Stimulated activated naive B cell treated with anti-CD40 and anti-IgM and Interleukin-4, amounts not matched to agents 10 μg/mL and 1 μg/mL and 100 μg/mL, for 72 hours (primary cell): ENCODE measurements around the gene OR51E2.
"Not testable (repeated sequence)": the region's sequence is repeated elsewhere in the genome, so short reads cannot be mapped to it uniquely, and the experiment has no call there.

Experiments used
- ATAC-seq, 2 donors: fragments of 150-1000 bp; cut with Tn5 transposase; replicated peaks; 2 replicates each; pipeline ENCODE4 v1.10.0; 2021; ENCODE audit warnings: moderate library complexity in 1 of 2
- DNase-seq: peaks from one replicate; pipeline ENCODE4 v3.0.0; 2021
- H3K27ac Mint-ChIP-seq: one replicate; pipeline ENCODE4 v1.8.0; 2022; ENCODE audit warnings: mild to moderate bottlenecking, mixed read lengths
- H3K27me3 Mint-ChIP-seq, 2 donors: one replicate each; pipeline ENCODE4 v1.8.0; 2022; ENCODE audit warnings: mixed read lengths in 2 of 2
- H3K36me3 Mint-ChIP-seq, 2 donors: one replicate each; pipeline ENCODE4 v1.8.0; 2022; ENCODE audit warnings: mixed read lengths in 2 of 2, mild to moderate bottlenecking in 1 of 2
- H3K4me1 Mint-ChIP-seq, 2 donors: one replicate each; pipeline ENCODE4 v1.8.0; 2022; ENCODE audit warnings: mixed read lengths in 2 of 2, mild to moderate bottlenecking in 1 of 2
- H3K4me3 Mint-ChIP-seq, 2 donors: one replicate each; pipeline ENCODE4 v1.8.0; 2022; ENCODE audit warnings: mild to moderate bottlenecking in 2 of 2, mixed read lengths in 2 of 2, moderate library complexity in 1 of 2
- H3K9me3 Mint-ChIP-seq, 2 donors: one replicate each; pipeline ENCODE4 v1.8.0; 2022; ENCODE audit warnings: mixed read lengths in 2 of 2, mild to moderate bottlenecking in 1 of 2

The OR51E2 gene, protein sequence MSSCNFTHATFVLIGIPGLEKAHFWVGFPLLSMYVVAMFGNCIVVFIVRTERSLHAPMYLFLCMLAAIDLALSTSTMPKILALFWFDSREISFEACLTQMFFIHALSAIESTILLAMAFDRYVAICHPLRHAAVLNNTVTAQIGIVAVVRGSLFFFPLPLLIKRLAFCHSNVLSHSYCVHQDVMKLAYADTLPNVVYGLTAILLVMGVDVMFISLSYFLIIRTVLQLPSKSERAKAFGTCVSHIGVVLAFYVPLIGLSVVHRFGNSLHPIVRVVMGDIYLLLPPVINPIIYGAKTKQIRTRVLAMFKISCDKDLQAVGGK

GRCh38 chr11:4697585-4697984 is at the start of gene OR51E2:
TSS of gene OR51E2 (minus strand) at chr11:4697853. CDS start at chr11:4682711, 15,142 bp downstream.
- DNase-seq = no peak
- H3K27ac Mint-ChIP-seq = no peak within 1 kb of the TSS
- peaks cover 0 to 5% of the 10 kb centered on the region in 2 donors for H3K27me3 Mint-ChIP-seq
- H3K4me3 Mint-ChIP-seq = no peak within 1 kb of the TSS
- no peak for ATAC-seq
- H3K36me3 Mint-ChIP-seq = no peaks in the 10 kb centered on the region
- no peaks in the 10 kb centered on the region for H3K9me3 Mint-ChIP-seq
- no peaks in the 10 kb centered on the region for H3K4me1 Mint-ChIP-seq

- Mint-ChIP-seq H3K27ac (no peak overlapping the region), H3K27me3 (peaks cover 9 to 22% of the 10 kb centered on the region in 2 donors), H3K4me1 (no peaks in the 10 kb centered on the region), H3K9me3 (no peaks in the 10 kb centered on the region), H3K4me3 (no peak overlapping the region), H3K36me3 (no peaks in the 10 kb centered on the region)
- no peak for DNase-seq
- ATAC-seq = no peak
These were observed 43.1 kb upstream of the OR51E2 start for GRCh38 chr11:4740735-4741134.

DNA sequence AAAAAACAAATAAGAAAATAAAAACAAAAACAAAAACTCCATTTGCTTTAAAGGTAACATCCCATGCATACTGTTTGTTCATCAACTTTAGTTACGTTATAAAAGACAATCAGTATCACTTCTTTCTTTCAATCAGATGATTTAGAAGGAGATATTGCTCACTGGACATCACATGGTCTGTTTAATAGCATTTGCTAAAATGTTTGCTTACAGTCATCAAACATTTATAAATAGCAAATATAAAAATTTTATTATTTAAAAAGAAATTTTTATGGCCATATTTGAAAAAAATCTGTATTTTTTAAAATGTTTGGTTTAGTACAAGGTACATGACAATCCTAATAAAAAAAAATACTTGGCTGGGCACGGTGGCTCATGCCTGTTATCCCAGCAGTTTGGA is 29.5 kb upstream of the OR51E2 start:
- DNase-seq = no peak
- no peaks in the 10 kb centered on the region for H3K36me3 Mint-ChIP-seq
- no peak for ATAC-seq
- no peaks in the 10 kb centered on the region for H3K4me1 Mint-ChIP-seq
- H3K27ac Mint-ChIP-seq = no peak overlapping the region
- peaks cover 0 to 6% of the 10 kb centered on the region in 2 donors for H3K27me3 Mint-ChIP-seq
- no peaks in the 10 kb centered on the region for H3K9me3 Mint-ChIP-seq
- H3K4me3 Mint-ChIP-seq = no peak overlapping the region

- DNase-seq, ATAC-seq, H3K4me1 Mint-ChIP-seq, H3K27ac Mint-ChIP-seq, H3K36me3 Mint-ChIP-seq, H3K4me3 Mint-ChIP-seq, H3K9me3 Mint-ChIP-seq: not testable (repeated sequence)
- peaks cover 11% of the 10 kb centered on the region in 2 donors for H3K27me3 Mint-ChIP-seq
These were observed 25.2 kb upstream of the OR51E2 start for GRCh38 chr11:4722616-4723534.

DNA sequence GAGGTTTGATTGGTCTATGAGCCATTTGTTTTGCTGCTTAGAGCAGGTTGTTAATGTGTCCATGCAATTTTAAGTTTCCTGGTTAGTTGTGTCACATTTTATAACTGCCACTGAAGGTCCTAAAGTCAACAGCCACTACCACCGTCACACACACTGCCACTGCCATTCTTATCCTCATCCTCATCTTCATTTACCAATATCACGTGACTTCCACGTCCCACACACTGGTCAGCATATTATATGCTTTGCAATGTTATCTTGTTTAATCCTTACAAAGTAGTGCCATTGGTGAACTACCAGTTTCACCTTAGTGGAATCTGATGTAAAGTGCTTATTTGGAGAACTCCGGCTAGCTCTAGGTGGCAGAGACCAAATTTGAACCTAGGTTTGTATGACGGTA is 16.6 kb upstream of the OR51E2 start:
- Mint-ChIP-seq H3K27ac (no peak overlapping the region), H3K4me3 (no peak overlapping the region), H3K36me3 (no peaks in the 10 kb centered on the region), H3K27me3 (peaks cover 5 to 17% of the 10 kb centered on the region in 2 donors), H3K4me1 (no peaks in the 10 kb centered on the region), H3K9me3 (no peaks in the 10 kb centered on the region)
- DNase-seq (no peak), ATAC-seq (no peak)

- ATAC-seq = no peak
- Mint-ChIP-seq H3K27me3 (peaks cover 0 to 12% of the 10 kb centered on the region in 2 donors), H3K27ac (no peak overlapping the region), H3K4me1 (no peaks in the 10 kb centered on the region), H3K9me3 (no peaks in the 10 kb centered on the region), H3K4me3 (no peak overlapping the region), H3K36me3 (no peaks in the 10 kb centered on the region)
- DNase-seq = no peak
These were observed 15.6 kb upstream of the OR51E2 start for GRCh38 chr11:4713241-4713640.

GRCh38 chr11:4704790-4705334 is 7.2 kb upstream of the OR51E2 start:
- Mint-ChIP-seq H3K9me3 (no peaks in the 10 kb centered on the region), H3K4me1 (no peaks in the 10 kb centered on the region)

GRCh38 chr11:4704054-4704789 is 6.6 kb upstream of the OR51E2 start, which contains the start of gene MMP26:
TSS of gene MMP26 (plus strand) at chr11:4704784.
- H3K27ac Mint-ChIP-seq = no peak within 1 kb of the TSS
- DNase-seq = no peak
- no peaks in the 10 kb centered on the region for H3K4me1 Mint-ChIP-seq
- H3K27me3 Mint-ChIP-seq = peaks cover 0 to 4% of the 10 kb centered on the region in 2 donors
- ATAC-seq = no peak
- no peaks in the 10 kb centered on the region for H3K9me3 Mint-ChIP-seq
- H3K36me3 Mint-ChIP-seq = no peaks in the 10 kb centered on the region
- no peak within 1 kb of the TSS for H3K4me3 Mint-ChIP-seq

More at GRCh38 chr11:4704790-4705334, 7.2 kb upstream of the OR51E2 start:
- Mint-ChIP-seq H3K36me3 (no peaks in the 10 kb centered on the region), H3K4me3 (no peak overlapping the region), H3K27me3 (peaks cover 0 to 9% of the 10 kb centered on the region in 2 donors), H3K27ac (no peak overlapping the region)
- DNase-seq (no peak), ATAC-seq (no peak)

DNA sequence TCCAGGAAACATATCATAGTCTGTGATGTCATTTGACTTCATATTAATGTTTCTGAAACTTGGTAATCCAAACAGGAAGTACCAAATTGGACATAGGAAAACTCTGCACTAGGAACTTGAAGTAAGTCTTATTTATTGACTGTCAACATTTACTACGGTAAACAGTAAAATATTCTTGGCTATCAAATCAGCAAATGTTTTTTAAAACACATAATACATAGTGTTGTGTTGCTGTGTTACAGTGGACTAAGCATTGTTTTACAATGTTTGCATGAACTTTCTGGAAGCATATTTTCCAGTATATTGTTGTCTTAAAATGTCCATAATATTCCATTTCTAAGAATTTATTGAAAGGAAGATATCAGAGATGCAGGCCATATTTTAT is 2.8 kb upstream of the OR51E2 start:
- Mint-ChIP-seq H3K9me3 (no peaks in the 10 kb centered on the region), H3K4me3 (no peak overlapping the region), H3K36me3 (no peaks in the 10 kb centered on the region), H3K27me3 (peaks cover 0 to 4% of the 10 kb centered on the region in 2 donors), H3K27ac (no peak overlapping the region), H3K4me1 (no peaks in the 10 kb centered on the region)
- DNase-seq (no peak), ATAC-seq (no peak)

DNA sequence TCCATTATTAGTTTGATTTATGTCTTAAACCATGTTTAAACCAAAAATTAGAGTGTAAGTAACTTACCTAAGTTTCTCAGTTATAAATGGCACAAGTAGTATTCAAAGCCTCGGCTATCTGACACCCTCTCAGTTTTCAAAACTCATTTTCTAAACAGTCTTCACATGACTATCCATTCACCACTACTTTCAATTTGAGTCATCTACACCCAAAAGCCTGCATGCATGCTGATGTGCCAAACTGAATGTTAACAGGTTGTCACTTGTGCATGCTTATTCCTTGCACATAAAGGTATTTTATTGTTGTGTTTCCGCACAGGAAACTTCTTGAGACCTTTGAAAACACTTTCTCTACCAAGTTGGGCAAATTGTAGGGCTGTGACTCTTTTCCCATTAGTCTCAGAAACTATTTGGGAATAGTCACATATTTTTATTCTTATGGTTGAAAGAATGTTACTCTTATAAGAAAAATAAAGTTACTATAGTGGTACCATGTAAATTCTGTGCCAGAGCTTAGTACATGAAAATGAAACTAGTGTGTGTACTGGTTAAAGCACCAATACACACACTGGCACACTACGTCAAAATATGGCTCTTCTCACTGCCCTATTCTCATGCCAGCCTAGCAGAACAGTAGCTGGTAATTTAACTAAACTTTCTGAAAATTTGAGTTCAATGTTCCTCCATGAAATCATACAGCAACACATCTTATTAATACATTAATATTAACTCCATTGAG is 2.2 kb upstream of the OR51E2 start:
- H3K27me3 Mint-ChIP-seq = peaks cover 0 to 4% of the 10 kb centered on the region in 2 donors
- no peaks in the 10 kb centered on the region for H3K4me1 Mint-ChIP-seq
- no peaks in the 10 kb centered on the region for H3K9me3 Mint-ChIP-seq
- no peak for ATAC-seq
- no peak overlapping the region for H3K4me3 Mint-ChIP-seq
- H3K27ac Mint-ChIP-seq = no peak overlapping the region
- DNase-seq = no peak
- H3K36me3 Mint-ChIP-seq = no peaks in the 10 kb centered on the region

DNA sequence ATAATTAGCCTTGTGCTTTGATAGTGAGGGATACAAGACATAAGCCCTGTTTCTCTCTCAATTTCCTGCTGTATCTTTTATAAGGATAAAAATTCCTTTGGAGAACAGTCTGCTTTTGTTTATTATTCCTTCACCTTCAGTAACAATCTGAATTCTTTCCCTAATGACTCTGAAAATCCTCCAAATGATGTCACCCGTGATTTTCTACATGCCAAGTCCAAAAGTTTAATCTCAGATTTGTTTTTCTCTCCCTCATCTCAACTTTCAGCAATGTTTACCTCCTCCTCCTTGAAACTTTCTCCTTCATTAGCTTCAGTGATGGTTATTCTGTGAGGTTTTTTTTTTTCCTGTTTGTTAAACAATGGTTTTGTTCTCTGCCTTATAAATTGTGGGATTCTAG is 2.2 kb downstream of the OR51E2 start:
- no peaks in the 10 kb centered on the region for H3K4me1 Mint-ChIP-seq
- H3K4me3 Mint-ChIP-seq = no peak overlapping the region
- peaks cover 12 to 13% of the 10 kb centered on the region in 2 donors for H3K27me3 Mint-ChIP-seq
- H3K27ac Mint-ChIP-seq = no peak overlapping the region
- peaks cover 0 to 2% of the 10 kb centered on the region in 2 donors for H3K36me3 Mint-ChIP-seq
- ATAC-seq = no peak
- peaks cover 0 to 1% of the 10 kb centered on the region in 2 donors for H3K9me3 Mint-ChIP-seq
- DNase-seq = no peak

GRCh38 chr11:4684631-4685285 is 12.9 kb downstream of the OR51E2 start:
- Mint-ChIP-seq H3K27me3 (peaks cover 0 to 4% of the 10 kb centered on the region in 2 donors), H3K4me3 (no peak overlapping the region), H3K9me3 (no peaks in the 10 kb centered on the region), H3K27ac (no peak overlapping the region), H3K4me1 (no peaks in the 10 kb centered on the region), H3K36me3 (no peaks in the 10 kb centered on the region)
- no peak for DNase-seq
- ATAC-seq = no peak
